Activated CD4-positive, alpha-beta T cell treated with anti-CD3 and anti-CD28 coated beads, Interleukin-2, amount 50 U/mL, for 4 hours (primary cell): ENCODE data around the gene PDE4B.

Source experiments
- DNase-seq, 2 experiments: peaks; one replicate each; pipeline ENCODE4 v3.0.0-alpha.2; 2020

Gene PDE4B

GRCh38 chr1:66372522-66373101 is 579.9 kb downstream of the PDE4B start:
- no peak for DNase-seq

GRCh38 chr1:66373157-66373591 is 580.5 kb downstream of the PDE4B start:
- DNase-seq: no peak

- DNase-seq: no peak
Measured at GRCh38 chr1:66374148-66374547, 581.5 kb downstream of the PDE4B start.

GRCh38 chr1:66374561-66375111 is 581.9 kb downstream of the PDE4B start:
- no peak for DNase-seq

GRCh38 chr1:66375125-66375524 is 582.4 kb downstream of the PDE4B start:
- DNase-seq: no peak

- DNase-seq: no peak
Measured at GRCh38 chr1:66380452-66381212, 587.9 kb downstream of the PDE4B start.

GRCh38 chr1:66381621-66382275 is 589.1 kb downstream of the PDE4B start:
- no peak for DNase-seq

GRCh38 chr1:66383168-66383567 is 590.5 kb downstream of the PDE4B start:
- no peak for DNase-seq

GRCh38 chr1:66383611-66384010 is 590.9 kb downstream of the PDE4B start:
- DNase-seq: no peak

- no peak for DNase-seq
Measured at GRCh38 chr1:66384258-66384921, 591.7 kb downstream of the PDE4B start.

GRCh38 chr1:66386712-66387111 is 594.0 kb downstream of the PDE4B start:
- DNase-seq: no peak

- no peak for DNase-seq
Measured at GRCh38 chr1:66388913-66389312, 596.2 kb downstream of the PDE4B start.

- DNase-seq: no peak
Measured at GRCh38 chr1:66393586-66394287, 601.0 kb downstream of the PDE4B start.

GRCh38 chr1:66394603-66395002 is 601.9 kb downstream of the PDE4B start:
- no peak for DNase-seq

- no peak for DNase-seq
Measured at GRCh38 chr1:66395202-66396061, 602.7 kb downstream of the PDE4B start.

- DNase-seq: no peak
Measured at GRCh38 chr1:66396212-66396890, 603.7 kb downstream of the PDE4B start.

GRCh38 chr1:66397192-66397591 is 604.5 kb downstream of the PDE4B start:
- no peak for DNase-seq

- no peak for DNase-seq
Measured at GRCh38 chr1:66399888-66400529, 607.3 kb downstream of the PDE4B start.

GRCh38 chr1:66400660-66401059 is 608.0 kb downstream of the PDE4B start:
- no peak for DNase-seq

GRCh38 chr1:66401244-66401643 is 608.5 kb downstream of the PDE4B start:
- DNase-seq: no peak
